Hematopoietic multipotent progenitor cell treated with erythropoietin and hydrocortisone succinate and interleukin-3 and kit ligand, for 4 days (in vitro differentiated cells): ENCODE data around the gene ZNF341.
A peak's percentile ranks its signal among the peaks of the same experiment; 100 is the strongest.
"Not testable (repeated sequence)": the region's sequence is repeated elsewhere in the genome, so short reads cannot be mapped to it uniquely, and the experiment has no call there.

Experiments
- DNase-seq: peaks from one replicate; pipeline ENCODE4 v3.0.0-alpha.2; 2015

ZNF341 gene

DNA sequence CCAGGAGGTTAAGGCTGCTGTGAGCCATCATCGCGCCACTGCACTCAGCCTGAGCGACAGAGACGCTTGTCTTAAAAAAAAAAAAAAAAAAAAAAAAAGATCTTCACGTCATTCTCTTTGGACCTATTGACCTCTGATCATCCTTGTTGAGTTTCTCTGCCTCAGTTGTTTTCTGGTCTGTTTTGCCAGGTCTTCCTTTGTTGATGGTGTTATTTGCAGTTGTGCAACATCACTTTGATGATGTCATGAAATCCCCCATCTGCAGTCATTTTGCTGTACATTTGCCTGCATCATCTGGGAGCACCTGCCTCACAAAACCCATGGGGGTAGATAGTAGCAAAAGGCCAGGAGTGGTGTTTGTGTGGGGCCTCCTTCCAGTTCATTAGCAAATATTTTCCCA, 40.1 kb downstream of the ZNF341 start:
- no peak for DNase-seq

DNA sequence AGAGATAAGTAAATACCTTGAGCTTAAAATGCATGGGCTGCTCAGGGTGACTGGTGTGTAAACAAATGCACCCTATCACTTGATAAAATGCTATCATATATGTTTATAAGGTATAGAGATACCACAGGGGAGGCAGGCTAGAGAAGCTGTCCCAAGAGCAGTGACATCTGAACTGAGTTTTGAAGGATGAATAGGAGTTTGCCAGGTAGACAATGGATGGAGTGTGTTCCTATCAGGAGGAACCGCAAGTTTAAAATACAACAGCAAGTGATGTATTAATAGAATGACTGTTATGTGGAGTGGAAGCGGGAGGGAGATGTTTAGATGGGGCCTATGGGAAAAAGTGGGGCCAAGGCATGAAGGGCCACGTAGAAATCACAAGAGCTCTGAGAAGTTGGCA, 40.6 kb downstream of the ZNF341 start:
- no peak for DNase-seq

DNA sequence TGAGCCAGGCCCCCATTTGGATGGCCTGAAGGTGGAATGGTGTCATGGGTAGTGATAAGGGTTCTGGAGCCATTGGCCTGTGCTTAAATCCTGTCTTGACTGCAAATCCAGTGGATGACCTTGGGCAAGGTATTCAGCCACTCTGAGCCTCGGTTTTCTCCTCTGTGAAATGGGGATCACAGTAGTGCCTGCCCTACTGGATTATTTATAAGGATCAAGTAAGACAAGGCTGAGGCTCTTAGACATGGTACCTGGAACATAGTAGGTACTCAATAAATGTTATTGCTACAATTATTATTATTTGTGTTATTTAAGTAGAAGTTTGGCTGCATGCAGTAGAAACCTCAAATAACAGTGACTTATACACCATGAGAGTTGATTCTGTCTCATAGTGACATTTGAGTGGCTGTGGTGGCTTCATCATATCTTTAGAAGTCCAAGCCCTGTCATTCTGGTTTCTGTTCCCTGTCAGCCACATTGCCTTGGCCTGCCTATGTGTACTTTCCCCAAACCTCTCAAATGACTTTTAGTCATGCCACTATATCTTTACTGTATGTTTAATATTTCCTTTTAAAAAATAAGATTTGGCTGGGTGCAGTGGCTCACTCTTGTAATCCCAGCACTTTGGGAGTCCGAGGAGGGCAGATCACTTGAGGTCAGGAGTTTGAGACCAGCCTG, 41.8 kb downstream of the ZNF341 start:
- DNase-seq, result no peak

DNA sequence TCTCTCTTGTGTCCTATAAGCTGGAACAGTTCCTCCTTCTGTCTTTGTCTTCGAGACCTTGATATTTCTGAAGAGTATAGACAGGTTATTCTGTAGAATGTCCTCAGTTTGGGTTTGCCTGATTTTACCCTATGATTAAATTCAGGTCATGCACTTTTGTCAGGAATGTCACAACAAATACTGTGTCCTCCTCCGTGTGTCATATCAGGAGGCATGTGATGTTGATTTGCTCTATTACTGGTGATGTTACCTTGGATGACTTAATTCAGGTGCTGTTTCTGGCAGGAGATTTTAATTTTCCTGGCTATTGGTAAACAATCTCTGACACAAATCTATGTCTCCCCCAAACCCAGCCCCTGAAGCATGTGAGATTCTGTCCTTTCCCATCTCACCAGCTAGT, 46.0 kb downstream of the ZNF341 start:
- no peak for DNase-seq

DNA sequence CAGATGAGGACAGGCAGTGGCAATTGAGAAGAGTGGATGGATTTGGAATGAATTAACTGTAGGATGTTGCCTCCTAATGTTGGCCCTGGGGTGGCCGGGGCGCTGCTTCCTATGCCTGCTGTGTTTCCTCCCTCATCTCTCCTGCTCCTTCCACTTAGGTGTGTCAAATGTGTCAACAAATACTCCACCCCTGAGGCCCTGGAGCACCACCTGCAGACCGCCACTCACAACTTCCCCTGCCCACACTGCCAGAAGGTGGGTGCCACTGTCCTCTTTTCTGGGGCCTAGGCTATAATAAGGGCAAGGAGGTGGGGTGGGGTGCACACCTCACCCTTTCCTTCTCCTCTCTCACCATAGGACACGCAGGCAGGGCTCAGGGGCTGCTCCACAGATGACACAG, 49.3 kb downstream of the ZNF341 start:
- no peak for DNase-seq

DNA sequence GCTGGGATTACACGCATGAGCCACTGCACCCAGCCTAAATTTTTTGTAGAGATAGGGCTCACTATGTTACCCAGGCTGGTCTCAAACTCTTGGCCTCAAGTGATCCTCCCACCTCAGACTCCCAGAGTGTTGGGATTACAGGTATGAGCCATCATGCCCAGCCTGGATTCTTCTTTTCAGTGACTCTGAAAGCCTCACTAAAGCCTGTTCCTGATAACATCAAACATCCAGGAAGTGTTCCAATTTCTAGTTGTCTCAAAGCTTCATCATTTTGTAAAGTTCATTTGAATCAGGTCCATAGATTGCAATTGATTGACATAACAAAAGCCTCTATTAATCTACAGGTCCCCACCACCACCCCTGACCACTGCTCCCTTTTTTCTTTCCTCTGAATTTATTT, 50.1 kb downstream of the ZNF341 start:
- no peak for DNase-seq

DNA sequence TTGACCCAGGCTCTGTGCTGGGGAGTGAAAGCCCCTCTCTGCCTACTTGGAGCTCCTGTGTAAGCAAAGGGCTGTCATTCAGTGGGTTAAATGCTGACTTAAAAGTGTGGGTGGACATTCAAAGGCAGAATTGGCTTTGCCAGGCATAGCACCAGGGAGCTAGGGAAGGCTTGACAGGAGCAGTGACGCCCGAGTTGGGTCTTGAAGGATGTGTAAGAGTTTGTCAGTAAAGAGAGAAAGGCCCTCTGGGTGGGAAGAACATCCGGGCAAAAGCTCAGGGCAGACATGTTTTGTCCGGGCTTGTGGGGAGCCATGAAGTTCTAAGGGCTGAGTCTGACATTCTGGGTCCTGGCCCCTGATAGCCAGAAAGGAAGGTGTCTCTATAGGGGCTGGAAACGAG, 51.5 kb downstream of the ZNF341 start:
- DNase-seq, result no peak

DNA sequence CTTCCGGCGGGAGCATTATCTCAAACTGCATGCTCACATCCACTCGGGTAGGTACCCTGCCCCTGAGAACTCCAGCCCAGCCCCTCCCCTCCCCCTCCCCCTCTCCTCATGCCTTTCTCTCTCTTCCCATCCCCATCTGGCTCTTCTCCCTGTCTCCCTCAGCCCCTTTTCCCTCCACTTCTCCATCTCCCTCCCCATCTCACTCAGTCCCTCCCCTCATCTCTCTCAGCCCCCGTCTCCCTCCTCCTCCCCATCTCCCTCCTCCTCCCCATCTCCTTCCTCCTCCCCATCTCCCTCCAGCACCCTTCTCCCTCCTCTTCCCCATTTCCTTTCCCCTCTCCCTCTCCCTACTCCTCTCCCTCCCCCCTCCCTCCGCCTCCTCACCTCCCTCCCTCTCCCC, 52.0 kb downstream of the ZNF341 start:
- DNase-seq, result no peak

DNA sequence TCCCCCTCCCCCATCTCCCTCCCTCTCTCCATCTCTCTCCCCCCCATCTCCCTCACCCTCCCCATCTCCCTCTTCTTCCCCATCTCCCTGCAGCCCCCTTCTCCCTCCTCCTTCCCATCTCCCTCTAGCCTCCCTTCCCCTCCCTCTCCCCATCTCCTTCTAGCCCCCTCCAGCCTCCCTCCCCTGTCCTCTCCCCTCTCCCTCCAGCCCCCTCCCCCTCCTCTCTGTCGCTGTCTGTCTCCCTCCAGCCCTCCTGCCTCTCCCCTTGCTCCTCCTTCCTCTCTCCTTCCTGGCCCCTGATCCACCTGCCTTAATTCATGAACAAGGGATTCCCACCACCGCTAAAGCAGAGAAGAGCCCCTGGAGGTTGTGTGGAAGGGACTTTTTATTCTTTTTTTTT, 52.4 kb downstream of the ZNF341 start:
- DNase-seq, result no peak

DNA sequence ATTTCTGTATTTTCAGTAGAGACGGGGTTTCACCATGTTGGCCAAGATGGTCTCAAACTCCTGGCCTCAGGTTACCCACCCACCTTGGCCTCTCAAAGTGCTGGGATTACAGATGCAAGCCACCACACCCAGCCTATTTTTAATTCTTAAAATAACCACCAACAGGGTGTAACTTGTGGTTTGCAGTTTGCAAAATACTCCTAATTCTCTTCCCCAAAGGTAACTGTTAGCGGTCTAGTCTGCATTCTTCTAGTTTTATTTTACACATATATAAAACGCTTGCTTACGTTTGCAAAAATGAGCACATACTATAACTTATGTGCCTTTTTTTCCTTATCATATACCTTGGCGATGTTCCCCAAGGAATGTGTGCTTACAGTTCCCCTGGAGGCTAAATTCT, 53.7 kb downstream of the ZNF341 start:
- peak; percentile 18 for DNase-seq

DNA sequence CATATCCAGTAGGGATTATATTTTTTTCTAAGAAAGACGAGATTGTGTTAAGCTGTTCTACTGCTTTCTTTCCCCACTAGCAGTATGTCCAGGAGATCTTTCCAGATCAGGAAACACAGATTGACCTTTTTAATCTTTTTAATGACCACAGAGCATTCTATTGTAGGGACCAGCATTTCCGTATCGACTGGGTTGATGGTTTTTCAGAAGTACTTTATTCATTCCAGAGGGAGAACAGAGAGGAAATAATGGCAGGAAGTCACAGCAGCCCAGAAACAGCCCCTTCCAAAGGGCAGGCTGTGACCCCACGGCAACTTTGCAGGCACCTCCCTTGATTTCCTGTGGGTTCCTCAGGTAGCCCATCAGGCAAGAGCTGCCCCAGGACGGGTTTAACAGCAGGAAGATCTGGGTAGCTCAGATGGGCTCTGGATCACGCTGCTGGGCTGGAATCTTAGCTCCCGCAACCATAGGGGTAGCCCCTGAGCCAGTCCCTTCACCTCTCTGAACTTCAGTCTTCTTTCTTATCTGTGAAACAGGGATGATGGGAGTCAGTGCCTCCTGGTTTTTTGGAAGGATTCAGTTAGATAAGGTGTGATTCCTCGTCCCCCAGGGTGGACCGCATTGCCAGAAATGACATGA, 55.6 kb downstream of the ZNF341 start:
- no peak for DNase-seq

DNA sequence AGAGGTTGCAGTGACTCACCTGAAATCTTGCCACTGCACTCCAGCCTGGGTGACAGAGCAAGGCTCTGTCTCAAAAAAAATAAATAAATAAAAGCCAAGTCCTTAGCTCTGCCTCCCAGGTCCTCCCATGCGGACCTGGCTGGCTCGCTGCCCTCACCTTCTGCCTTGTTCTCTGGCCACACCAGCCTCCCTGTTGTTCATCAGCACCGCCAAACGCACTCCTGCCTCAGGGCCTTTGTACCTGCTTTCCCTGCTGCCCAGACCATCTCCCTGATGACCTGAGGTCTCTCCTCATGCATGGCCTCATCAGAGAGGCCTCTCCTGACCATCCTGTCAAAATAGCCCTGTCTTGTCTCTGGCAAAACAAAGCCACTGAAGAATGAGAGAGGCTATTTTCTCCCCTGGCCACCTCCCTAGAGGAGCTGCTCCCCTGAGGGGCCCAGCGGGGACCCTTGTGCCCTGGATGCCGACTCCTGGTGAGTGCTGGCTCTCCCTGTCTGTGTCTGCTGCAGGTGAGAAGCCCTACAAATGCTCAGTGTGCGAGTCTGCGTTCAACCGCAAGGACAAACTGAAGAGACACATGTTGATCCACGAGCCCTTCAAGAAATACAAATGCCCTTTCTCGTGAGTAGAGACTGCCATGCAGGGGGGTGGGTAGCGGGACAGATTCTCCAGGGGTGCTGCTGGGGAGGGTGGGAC, 56.7 kb downstream of the ZNF341 start:
- DNase-seq, result no peak

DNA sequence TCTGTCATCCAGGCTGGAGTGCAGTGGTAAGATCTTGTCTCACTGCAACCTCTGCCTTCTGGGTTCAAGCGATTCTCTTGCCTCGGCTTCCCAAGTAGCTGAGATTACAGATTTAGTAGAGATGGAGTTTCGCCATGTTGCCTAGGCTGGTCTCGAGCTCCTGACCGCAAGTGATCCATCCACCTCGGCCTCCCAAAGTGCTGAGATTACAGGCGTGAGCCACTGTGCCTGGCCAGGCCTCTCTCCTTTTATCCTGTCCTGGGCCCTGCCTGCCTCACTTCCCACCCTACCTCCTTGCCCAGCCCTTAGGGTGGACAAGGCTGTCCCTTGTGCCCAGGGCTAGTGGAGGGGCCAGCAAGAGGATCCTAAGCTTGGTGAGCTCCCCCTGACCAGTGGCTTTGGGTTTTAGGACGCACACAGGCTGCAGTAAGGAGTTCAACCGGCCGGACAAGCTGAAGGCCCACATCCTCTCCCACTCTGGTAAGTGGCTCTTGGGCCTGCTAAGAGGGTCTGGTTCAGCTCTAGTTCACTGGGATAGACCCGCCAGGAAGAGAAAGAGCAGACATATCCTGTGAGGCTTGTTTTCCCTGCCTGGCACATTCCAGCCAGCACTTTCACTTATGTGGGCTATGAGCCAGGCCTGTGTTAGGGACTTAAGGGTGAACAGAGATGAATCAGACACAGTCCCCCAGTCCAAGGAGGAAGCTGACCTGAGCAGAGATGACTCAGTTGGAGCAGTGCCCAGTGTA, 57.5 kb downstream of the ZNF341 start:
- DNase-seq, result no peak

DNA sequence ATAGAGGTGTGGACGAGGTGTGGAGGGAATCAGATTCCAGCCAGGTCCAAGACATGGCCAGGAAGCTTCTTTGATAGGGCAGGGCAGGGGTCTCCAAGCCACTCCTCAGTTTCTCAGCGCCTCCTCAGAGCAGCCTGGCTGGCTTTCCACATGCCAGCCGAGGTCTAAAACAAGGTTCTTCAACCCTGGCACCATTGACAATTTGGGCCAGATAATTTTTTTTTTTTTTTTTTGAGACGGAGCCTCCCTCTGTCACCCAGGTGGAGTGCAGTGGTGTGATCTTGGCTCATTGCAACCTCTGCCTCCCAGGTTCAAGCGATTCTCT, 58.0 kb downstream of the ZNF341 start:
- DNase-seq, result no peak

DNA sequence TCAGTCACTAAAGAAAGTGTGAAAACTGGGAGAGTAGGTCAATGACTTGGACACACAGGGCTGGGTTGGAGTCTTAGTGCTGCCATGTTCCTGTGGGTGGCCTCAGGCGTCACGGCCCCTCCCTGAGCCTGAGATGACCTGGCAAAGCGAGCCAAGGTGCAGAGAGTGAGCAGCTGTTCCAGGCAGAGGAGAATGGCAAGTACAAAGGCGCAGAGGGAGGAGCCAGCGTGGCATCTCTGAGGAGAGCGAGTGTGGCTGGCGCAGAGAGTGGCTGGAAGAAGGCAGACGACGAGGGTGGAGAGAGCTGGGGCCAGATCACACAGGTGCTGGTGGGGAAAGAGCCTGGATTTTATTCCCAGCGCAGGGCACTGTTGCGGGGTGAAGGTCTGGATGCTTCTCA, 58.8 kb downstream of the ZNF341 start:
- DNase-seq, result no peak

DNA sequence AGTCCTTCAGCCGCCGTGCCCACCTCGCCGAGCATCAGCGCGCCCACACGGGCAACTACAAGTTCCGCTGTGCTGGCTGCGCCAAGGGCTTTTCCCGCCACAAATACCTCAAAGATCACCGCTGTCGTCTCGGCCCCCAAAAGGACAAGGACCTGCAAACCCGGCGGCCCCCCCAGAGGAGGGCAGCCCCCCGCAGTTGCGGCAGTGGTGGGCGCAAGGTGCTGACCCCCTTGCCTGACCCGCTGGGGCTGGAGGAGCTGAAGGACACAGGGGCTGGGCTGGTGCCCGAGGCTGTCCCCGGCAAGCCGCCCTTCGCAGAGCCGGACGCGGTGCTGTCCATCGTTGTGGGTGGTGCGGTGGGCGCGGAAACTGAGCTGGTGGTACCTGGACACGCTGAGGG, 59.2 kb downstream of the ZNF341 start:
- DNase-seq, result no peak

DNA sequence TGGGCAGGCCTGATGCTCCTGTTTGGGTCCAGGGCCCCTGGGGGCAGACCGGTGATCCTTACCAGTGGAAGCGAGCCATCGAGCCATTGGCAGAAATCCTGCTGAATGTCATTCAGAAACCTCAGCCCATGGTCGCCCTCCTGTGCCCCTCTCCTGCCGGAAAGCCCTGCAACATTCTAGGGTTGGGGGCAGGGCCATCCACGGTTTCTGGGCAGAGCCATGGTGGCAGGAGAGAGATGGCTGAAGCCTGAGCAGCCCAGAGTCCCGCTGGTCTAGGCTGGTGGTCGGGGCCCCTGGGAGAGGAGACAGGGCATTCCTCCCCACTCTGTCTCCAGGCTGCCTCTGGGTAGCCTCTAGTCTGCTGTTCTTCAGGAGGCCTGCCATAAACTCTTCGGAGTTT, 59.7 kb downstream of the ZNF341 start:
- no peak for DNase-seq

DNA sequence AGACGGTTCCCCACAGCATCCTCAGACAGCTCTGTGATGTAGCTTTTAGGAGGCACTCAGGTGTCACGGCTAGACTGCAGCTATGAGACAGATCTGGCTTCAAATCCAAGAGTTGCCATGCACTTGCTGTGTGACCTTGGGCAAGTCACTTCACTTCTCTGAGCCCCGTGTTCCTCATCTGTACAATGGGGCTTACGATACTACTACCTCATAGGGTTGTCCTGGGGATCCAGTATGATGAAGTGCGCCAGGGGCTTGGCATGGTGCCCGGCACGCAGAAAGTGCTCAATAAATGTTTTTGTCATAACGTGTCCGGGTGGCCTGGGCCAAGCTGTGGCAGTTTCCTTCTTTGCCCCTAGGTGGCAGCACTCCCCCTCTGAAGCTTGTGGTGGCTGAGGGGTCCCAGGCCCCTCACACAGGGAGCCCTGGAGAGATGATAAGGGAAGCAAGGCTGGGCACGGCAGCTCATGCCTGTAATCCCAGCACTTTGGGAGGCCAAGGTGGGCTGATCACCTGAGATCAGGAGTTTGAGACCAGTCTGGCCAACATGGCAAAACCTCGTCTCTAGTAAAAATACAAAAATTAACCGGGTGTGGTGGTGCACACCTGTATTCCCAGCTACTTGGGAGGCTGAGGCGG, 60.3 kb downstream of the ZNF341 start:
- peak; percentile 60 for DNase-seq

DNA sequence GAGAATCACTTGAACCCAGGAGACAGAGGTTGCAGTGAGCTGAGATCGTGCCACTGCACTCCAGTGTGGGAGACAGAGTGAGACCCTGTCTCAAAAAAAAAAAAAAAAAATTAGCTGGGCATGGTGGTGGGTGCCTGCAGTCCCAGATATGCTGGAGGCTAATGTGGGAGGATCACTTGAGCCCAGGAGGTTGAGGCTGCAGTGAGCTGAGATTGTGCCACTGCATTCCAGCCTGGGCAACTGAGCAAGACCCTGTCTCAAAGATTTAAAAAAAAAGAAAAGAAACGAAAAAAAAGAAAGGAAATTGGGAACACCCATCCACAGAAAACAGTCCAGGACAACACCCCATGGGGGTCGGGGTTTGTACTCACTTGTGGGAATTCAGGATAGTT, 60.8 kb downstream of the ZNF341 start:
- not testable (repeated sequence) for DNase-seq

DNA sequence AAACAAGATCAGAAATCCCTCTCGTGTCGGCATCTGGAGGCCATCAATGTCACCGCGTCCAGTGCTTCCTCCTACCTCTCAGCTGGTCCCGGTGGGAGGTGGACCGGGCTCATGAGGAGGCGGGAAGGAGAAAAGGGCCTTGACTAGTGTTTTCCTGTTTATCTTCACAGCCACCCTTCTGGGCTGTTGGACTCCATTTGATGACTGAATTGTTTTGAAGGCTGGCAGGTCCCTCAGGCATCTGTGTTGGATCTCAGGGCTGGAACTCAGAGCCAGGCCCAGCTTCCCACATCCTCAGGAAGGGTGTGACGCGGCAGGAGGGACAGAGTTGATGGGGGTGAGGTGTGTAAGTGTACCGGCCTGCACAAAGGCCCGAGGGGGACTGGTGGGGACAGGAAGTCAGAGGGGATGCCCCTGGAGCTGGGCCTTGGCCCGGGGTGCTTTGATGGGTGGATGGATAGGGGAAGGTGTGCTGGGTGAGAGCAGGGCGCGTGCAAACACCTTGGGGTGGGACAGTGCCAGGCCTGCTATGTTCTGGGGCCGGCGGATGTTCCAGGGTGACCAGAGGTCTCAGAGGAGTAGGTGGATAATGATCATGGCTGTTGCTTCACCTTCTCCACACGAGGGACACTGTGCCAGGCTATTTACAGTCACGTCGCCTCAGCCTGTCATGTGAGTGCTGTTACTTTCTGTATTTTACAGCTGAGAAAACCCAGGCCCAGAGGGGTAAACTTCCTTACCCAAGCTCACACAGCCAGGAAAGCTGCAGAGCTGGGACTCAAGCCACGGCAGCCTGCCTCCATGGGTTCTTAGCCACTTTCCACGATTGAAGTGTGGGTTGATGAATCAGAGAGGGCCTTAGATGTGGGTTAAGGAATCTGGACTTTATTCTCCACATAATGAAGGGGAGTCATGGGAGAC, 61.5 kb downstream of the ZNF341 start:
- DNase-seq, result no peak

DNA sequence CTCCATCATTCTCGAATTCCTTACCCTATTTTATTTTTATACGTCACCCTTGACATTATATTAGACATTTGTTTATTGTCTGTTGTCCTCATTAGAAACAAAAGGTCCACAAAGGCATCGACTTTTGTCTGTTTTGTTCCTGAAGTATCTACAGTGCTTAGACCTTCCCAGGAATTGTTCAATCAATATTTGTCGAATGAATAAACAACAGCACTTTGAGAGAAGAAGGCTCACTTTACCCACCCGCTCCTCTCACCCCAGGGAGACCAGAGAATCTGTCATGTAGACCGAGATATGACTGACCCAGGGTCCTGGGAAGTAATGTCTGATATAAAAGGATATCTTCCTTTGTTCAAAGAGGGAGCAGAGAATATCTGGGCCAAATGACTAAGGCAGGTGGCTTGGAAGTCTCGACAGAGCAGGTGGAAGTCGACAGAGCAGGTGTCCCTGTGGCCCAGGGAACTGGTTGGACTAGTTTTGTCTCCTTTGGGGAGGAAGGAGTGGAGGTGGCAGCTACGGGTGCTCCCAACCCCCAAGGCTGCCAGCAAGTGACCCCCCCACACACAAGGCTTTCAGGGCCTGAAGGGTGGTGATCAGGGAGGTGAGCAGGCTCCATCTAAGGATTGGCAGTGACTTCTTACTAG, 64.6 kb downstream of the ZNF341 start:
- DNase-seq, result no peak
